HG03575 (cell line): ENCODE results near the gene GARIN3.
"Not testable (repeated sequence)": the region's sequence is repeated elsewhere in the genome, so short reads cannot be mapped to it uniquely, and the experiment has no call there.

ENCODE experiments used
- ATAC-seq: cut with Tn5 transposase; IDR thresholded peaks from one replicate; pipeline ENCODE4 v1.9.1; 2021; ENCODE audit not compliant: unreplicated experiment, insufficient number of reproducible peaks, low FRiP score; ENCODE audit errors: extremely low read depth

The GARIN3 gene

GRCh38 chr5:157187046-157187754 is 21.1 kb upstream of the GARIN3 start:
- no peak for ATAC-seq

DNA sequence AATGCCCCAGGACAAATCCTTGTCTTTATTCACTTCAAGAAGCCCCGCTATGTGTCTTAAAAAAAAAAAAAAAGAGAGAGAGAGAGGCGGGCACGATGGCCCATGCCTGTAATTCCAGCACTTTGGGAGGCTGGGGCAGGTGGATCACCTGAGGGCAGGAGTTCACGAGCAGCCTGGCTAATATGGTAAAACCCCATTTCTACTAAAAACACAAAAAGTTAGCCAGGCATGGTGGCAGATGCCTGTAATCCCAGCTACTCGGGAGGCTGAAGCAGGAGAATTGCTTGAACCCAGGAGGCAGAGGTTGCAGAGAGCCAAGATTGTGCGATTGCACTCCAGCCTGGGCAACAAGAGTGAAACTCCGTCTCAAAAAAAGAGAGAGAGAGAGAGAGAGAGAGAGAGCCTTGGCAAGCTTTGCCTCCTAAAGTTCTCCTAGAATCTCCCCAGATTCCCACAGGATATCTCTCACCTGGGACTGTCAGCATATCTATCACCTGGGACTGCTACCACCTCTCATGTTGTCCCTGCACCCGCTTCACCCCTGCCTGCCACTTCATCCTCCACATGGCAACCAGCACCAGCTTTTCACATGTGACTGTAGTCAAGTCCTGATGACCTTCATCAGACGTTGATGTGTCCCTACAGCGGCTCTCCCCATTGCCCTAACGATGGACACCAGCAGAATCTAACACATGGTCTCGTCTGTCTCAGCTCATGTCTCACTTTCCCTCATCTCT is 20.4 kb upstream of the GARIN3 start:
- ATAC-seq: no peak

DNA sequence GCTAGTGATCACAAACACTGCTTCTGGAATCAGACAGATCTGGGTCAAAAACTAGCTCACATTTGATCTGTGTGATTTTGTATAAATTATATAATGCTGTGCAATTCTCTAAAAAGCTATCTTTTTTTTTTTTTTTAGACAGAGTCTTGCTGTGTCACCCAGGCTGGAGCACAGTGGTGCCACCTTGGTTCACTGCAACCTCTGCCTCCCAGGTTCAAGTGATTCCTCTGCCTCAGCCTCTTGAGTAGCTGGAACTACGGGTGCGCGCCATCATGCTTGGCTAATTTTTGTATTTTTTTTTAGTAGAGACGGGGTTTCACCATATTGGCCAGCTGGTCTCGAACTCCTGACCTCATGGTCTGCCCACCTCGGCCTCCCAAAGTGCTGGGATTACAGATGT is 19.1 kb upstream of the GARIN3 start:
- ATAC-seq: not testable (repeated sequence)

GRCh38 chr5:157184117-157184670 is 18.1 kb upstream of the GARIN3 start:
- no peak for ATAC-seq

GRCh38 chr5:157182143-157182757 is 16.2 kb upstream of the GARIN3 start:
- ATAC-seq: no peak

DNA sequence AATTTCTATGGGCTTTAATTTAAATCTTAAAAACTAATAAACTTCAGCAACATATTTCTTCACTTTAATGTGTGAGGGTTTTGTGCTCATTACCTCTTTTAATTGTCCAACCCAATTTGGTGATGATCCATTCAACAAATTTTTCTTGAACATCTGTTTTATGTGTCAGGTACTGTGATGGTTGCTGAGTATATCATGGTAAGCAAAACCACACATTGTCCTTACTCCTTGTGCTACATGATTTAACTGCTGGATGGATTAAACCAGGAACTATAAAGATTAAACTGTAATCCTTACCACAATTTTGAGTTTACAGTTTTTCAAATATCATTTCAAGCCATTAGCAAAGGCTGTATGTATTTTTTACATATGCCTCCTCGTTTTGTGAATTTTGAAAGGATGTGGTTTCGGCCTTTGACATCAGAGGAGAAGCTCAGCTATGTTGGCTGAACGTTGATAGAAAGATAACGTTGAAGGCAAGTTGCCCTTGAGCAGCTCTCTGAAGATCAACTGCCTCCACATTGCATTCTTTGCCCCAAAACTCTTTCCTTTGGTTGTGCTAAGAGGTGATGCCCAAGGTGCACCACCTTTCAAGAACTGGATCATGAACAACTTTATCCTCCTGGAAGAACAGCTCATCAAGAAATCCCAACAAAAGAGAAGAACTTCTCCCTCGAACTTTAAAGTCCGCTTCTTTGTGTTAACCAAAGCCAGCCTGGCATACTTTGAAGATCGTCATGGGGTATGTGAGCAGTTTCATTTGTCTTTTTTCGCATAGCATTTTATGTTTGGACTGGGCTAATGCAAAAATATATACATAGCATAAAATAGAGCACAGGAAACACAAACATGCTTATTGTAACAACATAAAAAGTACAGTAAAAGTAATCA is 14.6 kb upstream of the GARIN3 start, which contains the start of gene ITK:
TSS of gene ITK (plus strand) at position 467 of the 891 bp plus-strand sequence. CDS start at position 605, 138 bp downstream.
- no peak for ATAC-seq

DNA sequence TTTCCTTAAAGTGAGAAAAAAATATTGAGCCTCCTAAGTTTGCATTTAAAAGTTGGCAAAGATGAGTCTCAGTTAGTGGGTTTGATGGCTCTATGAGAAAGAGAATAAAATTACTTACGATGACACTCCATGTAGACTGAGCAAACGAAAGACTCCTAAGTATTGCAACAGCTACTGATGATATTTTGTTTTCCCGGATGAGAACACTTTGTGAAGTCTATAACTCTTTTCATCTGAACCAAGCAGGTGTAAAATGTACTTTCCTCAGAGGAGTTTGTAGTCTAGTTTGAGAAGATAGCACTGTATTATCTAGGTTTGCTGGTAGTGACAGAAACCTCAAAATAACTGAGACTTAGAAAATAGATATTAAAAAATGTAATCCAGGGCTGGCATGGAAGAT is 12.9 kb upstream of the GARIN3 start:
- no peak for ATAC-seq

DNA sequence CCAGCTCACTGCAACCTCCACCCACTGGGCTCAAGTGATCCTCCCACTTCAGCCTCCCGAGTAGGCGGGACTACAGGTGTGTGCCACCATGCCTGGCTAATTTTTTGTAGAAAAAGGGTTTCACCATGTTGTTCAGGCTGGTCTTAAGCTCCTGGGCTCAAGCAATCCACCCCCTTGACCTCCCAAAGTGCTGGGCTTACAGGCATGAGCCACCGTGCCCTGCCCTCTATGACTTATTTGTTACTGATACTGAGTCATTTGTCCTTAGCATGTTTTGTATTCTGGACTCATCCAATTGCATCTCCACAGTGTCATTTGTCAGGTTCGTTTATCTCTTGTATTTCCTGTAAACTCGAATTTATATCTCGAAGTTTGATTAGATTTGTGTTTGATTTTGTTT is 11.9 kb upstream of the GARIN3 start:
- ATAC-seq: no peak

DNA sequence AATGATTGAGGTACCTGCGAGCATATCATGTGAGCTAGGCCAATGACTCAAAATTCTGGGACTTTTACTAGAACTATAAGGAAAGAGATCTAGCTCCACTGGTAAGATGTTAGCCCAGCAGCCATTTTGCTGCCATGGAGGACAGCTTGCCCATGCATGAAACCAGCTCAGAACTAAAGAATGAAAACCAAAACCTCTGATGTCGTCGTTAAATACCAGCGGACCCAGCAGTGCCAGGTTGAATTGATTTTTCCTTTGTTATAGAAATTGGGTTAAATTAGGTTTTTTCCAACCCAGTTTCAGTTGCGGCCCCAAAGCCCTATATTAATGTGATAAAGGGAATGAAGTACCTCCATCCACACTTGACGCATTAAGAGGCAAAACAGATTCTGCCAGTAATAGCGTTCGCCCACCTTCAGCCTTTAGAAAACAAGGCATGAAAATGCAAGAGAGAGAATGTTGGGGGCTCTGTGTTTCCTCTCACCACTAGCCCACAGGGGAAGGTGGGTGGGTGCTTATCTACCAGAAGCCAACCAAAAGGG is 9.1 kb upstream of the GARIN3 start:
- no peak for ATAC-seq

GRCh38 chr5:157172403-157172802 is 6.3 kb upstream of the GARIN3 start:
- peak; percentile 99 for ATAC-seq

- no peak for ATAC-seq
These were observed 2.2 kb upstream of the GARIN3 start for GRCh38 chr5:157168286-157168685.

DNA sequence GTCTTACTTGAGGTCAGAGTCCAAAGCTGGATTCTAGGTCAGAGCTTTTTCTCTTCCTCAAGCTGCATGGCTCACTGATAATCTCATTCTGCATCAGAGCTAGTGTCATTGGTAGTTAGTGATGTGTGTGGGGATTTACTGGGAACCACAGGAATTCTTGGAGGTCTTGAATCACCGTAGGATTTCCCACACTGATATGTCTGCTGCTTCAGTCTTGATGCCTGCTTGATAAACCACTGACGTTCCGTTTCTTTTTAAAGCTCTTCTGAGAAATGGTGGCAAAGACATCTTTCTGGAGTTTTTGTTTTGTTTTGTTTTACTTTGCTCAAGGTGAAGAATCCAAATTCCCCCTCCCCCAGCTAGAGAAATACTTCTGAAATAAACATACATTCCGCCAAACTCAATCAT is 1.2 kb upstream of the GARIN3 start:
- ATAC-seq: no peak

DNA sequence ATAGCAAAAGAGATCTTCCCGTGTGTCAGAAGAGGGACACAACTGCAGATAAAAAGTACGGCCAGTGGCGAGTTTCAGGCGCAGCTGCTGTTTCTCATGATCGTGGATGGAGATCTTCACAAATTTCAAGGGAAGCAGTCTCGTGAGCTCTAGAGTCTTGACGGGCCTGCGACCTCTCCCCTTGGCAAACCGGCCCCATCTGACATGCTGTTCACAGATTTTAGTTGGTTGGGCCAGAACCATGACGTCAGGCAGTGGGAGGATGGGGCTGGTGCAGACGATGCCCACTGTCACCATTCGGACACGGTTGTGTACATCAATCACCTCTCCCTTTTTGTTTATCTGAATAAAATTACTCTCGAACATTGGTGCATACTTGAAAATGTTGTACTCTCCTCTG is 396 bp downstream of the GARIN3 start:
- ATAC-seq: no peak

DNA sequence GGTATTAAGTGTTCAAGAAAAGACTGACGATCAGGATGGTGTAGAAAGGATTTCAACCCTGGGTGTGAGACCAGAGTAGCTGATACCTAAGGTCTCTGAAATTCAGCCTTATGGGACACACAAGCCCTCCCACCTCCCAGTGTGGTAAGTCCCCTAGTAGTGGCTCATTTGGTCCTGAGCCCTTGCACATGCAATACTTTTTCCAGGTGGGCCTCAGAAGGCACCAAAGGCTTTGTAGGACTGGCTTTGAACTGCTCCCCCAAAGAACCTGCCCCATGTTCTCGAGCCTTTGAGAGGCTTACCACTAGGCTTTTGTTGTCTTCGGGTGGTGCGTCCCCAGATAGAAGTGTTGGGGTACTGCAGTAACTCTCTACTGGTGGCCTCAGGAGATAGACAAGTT is 803 bp downstream of the GARIN3 start:
- no peak for ATAC-seq

GRCh38 chr5:157164521-157164920 is 1.5 kb downstream of the GARIN3 start:
- ATAC-seq: no peak

GRCh38 chr5:157162919-157163510 is 3.0 kb downstream of the GARIN3 start:
- ATAC-seq: no peak

- ATAC-seq: no peak
These were observed 4.1 kb downstream of the GARIN3 start for GRCh38 chr5:157161996-157162395.

GRCh38 chr5:157160001-157160400 is 6.1 kb downstream of the GARIN3 start:
- ATAC-seq: no peak
